OCI-M2 (cell line): ENCODE measurements around the gene GFOD1.

ENCODE experiments used
- DNase-seq: peaks from one replicate; lab custom pipeline; 2025; ENCODE audit not compliant: unreplicated experiment; lab: John Stamatoyannopoulos, UW

GFOD1 gene

GRCh38 chr6:13427316-13427715 lies 60.1 kb downstream of the GFOD1 start:
- DNase-seq: no peak

DNA sequence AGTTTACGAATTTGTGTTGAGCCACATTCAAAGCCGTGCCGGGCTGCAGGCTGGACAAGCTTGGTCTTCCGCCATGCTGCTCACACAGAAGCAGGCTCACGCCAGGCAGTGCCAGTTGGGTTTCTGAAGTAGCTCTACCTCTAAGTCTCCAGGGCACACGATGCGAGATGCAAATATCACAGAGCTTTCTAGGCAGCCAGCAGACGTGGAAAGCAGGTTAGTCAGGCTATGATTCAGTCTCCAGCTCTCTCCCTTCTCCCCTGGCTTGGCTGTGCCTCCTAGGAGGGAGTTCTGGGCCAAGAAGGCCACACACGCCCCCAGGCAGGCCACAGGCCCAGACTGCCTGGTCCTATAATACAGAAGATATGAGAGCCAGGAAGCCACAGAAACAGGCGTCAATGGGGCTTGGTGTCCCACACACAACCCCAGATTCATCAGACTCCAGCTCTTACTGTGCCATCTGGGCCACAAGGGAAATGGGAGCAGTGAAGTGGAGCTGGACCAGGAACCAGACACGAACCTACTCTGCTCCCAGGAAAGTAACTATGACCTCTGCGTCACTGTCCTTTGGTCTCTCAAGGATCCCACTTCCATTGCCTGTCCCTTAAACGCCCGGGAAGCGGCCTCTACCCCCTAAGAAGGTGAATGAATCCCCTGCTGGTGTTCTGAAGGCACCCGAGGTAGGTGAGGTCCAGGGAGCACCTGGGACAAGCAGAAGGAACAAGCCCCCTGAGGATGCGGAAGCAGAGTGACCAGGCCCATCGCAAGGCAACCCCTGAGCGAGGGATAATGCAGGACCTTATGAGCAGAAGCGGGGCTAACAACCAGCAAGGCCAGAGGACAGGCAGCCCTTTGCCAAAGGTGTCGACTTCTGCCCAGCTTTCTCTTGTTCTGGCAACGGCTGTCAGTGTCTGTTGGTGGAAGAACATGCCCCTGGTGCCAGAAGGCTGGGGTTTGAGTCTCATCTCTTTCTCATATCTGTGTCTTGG lies 61.2 kb downstream of the GFOD1 start:
- no peak for DNase-seq

- DNase-seq: no peak
Measured at GRCh38 chr6:13425270-13425873, 62.0 kb downstream of the GFOD1 start.

DNA sequence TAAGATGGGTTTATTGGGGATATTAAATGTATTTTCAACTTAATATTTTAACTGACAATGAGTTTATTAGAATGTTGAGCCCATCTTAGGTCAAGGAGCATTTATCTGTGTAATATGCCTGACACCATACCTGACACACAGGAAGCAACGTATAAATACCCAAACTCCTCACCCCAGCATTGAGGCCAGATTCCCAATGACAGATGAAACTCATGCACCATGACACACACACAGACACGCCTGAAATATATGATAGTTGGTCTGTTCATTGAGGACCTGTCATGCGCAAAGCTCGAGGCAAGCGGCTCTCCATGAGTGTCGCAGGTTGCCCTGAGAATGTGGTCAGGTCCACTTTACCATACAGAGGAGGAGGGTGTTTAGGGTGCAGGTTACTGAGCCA lies 64.1 kb downstream of the GFOD1 start:
- DNase-seq: no peak

DNA sequence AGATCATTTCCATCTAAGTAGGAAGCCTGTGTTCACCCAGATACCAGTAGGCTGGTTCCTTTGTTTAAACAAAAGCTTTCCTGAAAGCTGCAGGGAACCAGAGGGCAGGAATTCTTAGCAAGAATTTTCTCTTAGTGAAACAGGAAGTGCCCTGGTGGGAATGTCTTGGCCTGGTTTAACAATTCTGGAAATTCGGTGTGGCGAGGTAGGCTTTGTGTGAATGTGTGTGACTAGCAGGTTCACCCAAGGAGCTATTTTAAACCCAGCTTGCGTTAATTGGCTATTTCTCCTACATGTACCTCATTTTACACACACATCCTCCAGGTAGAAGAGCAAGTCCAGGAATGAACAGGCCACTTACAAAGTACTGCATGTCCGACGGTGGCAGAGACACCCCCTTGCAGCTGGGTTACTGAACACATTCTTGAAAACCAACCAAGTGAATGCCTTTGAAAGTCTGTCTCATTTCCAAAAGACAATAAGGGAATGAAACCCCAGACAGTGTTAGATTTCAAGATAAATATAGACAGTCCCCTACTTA lies 64.6 kb downstream of the GFOD1 start:
- DNase-seq: no peak

DNA sequence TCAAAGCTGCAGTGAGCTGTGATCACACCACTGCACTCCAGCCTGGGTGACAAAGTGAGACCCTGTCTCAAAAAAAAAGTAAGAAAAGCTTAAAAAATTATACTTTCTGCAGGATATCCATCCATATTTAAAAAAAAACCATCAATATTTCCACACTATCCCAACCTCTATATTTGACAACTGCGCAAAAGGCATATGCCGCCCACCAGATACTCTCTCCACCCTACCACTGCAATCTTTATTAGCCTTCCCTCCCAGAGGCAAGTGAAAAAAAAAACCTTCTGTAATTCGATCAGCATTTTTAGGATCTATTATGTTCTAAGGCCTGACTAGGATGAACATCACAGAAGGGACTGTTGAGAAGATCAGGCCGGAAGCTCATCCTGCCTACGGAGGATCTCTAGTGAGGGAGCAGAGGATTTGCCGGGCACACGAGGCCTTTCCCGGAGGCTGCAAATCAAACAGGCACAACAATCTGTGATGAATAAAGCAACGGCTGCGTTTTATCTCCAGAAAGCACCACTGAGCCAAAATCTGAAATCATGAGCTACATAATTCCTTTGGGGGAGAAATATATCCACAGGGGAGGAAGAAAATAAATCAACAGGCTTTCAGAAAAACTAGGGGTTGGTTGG lies 65.9 kb downstream of the GFOD1 start:
- DNase-seq: no peak

- no peak for DNase-seq
Measured at GRCh38 chr6:13420269-13420668, 67.1 kb downstream of the GFOD1 start.

- DNase-seq: no peak
Measured at GRCh38 chr6:13419422-13420195, 67.8 kb downstream of the GFOD1 start.

GRCh38 chr6:13418844-13419243 lies 68.6 kb downstream of the GFOD1 start:
- DNase-seq: no peak

DNA sequence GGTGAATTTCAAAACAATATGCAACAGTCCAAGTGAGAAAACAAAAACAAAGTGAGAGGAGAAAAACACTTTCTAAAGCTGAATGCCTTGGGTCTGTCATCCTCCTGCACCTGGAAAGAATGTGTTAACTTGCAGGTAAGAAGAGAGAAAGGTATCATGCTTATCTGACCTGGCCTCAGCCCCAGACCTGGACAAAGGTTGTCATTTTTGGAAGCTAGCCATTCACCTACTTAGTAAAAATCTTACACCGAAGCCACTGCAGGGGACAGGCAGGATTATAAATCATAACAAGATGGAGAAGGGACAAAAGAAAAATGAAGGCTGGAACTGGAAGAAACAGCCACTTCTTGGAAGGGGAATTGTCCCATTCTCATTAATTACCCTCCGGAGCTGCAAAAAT lies 69.4 kb downstream of the GFOD1 start:
- DNase-seq: no peak

GRCh38 chr6:13417431-13417830 lies 70.0 kb downstream of the GFOD1 start:
- DNase-seq: no peak

- no peak for DNase-seq
Measured at GRCh38 chr6:13415283-13415682, 72.1 kb downstream of the GFOD1 start.

- no peak for DNase-seq
Measured at GRCh38 chr6:13413900-13414555, 73.4 kb downstream of the GFOD1 start.

GRCh38 chr6:13413466-13413862 lies 73.9 kb downstream of the GFOD1 start:
- DNase-seq: no peak

DNA sequence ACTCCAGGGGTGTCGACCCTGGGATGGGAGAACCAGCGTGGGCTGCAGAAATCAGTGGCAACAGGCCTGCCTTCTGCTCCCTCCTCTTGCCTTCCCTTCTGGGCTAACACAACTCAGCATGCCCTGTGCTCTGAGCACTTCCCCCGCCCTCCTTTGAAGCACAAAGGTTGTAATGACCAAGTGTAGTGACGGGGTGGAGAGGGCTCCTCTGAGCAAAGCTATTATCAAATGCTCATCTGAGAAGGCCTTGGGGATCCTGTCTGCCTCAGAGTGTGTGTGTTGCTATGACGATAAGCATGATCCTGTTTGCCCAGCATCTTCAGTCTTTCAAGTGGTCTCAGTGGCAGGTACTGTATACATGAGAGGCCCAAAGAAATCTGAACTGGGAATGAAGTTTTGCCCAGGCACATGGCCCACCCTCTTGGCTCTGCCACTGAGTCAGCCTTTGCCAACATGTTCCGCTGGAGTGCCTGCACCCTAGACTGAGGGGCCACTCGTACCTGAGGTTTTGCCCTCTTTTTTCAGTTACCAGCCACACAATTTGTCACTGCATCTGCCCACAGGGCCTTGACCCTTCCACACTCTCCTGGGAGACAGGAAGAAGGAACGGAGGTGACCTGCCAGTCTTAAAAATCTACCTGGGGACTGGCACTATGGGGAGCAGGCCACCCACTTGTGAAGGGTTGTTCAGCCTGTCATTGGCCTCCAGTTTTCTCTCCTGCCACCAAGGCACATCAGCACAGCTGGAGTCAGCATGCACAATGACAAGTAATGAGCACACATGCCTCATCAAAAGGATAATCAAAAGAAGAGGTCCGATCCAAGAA lies 74.5 kb downstream of the GFOD1 start:
- DNase-seq: no peak

DNA sequence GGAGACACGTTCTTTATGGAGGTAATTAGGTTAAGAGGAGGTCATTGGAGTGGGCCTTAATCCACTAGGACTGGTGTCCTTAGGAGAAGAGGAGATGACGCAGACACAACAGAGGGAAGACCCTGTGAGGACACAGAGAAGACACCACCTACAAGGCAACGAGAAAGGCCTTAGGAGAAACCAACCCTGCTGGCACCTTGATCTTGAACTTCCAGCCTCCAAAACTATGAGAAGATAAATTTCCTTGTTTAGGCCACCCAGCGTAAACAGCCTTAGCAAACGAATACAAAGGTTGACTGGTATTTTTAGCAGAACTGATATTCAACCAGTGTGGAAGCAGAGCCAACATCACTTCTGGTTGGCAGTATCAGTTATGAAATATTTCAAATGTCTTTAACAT lies 75.2 kb downstream of the GFOD1 start:
- DNase-seq: no peak

GRCh38 chr6:13411484-13411883 lies 75.9 kb downstream of the GFOD1 start:
- no peak for DNase-seq

DNA sequence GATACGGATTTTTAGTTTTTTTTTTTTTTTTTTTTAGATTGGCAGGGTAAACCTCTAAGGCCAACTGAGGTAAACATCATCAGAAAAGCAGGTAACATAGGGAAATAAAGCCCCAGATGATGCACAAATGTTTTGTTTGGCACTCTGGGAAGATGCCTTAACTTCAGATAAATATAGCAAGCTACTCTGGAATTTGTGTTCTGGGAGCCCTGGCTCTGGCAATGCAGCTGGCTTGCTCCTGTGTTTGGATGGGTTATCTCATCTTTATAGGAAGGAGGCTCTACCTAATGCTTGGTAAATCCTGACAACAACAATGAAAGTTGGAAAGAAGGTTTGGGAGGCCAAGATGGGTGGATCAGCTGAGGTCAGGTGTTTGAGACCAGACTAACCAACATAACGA lies 77.4 kb downstream of the GFOD1 start:
- no peak for DNase-seq
